SU-DHL-6 (cell line): ENCODE data around the gene CARD19.

Experiments used
- H2AFZ ChIP-seq: fragments of 200-600 bp; sonication (generic); 2 replicates; pipeline ENCODE4 v1.6.1; 2014; ENCODE audit warnings: low read depth, mild to moderate bottlenecking, moderate library complexity, mixed read lengths, antibody characterized with exemption, low read length; ENCODE audit not compliant: severe bottlenecking
- H3F3A ChIP-seq: fragments of 200-600 bp; shearing (Covaris generic); 2 replicates; pipeline ENCODE4 v1.6.0; 2016; ENCODE audit warnings: antibody characterized with exemption, mild to moderate bottlenecking; ENCODE audit not compliant: insufficient read depth
- H3K27ac ChIP-seq: fragments of 200-600 bp; sonication (generic); 2 replicates; pipeline ENCODE4 v1.5.1; 2016; ENCODE audit warnings: low read depth, mild to moderate bottlenecking, low read length, moderate library complexity, mixed read lengths
- H3K27me3 ChIP-seq: fragments of 200-600 bp; sonication (generic), shearing (Covaris generic); 2 replicates; pipeline ENCODE4 v1.6.0; 2014; ENCODE audit warnings: mild to moderate bottlenecking, low read length
- H3K36me3 ChIP-seq: fragments of 200-600 bp; sonication (generic); 2 replicates; pipeline ENCODE4 v1.6.1; 2014; ENCODE audit warnings: mild to moderate bottlenecking, low read length, mixed read lengths
- H3K4me2 ChIP-seq: fragments of 300-600, 200-600 bp; shearing (Covaris generic), sonication (generic); 2 replicates; pipeline ENCODE4 v1.6.0; 2014; ENCODE audit warnings: low read length, low read depth, mild to moderate bottlenecking; ENCODE audit not compliant: poor library complexity, severe bottlenecking
- H3K4me3 ChIP-seq: fragments of 200-600 bp; sonication (generic); 2 replicates; pipeline ENCODE4 v1.5.1; 2014; ENCODE audit warnings: antibody characterized with exemption, low read length, mild to moderate bottlenecking, mixed read lengths; ENCODE audit not compliant: insufficient read depth, poor library complexity, severe bottlenecking
- H3K79me2 ChIP-seq: fragments of 200-600 bp; sonication (generic); 2 replicates; pipeline ENCODE4 v1.6.1; 2014; ENCODE audit warnings: mild to moderate bottlenecking, low read length, moderate library complexity; ENCODE audit not compliant: insufficient read depth
- H3K9ac ChIP-seq: fragments of 200-600 bp; sonication (generic); 2 replicates; pipeline ENCODE4 v1.7.0; 2014; ENCODE audit warnings: mild to moderate bottlenecking, low read length
- H3K9me2 ChIP-seq: fragments of 200-600 bp; sonication (generic); replicated peaks from 2 replicates; pipeline ENCODE4 v1.6.1; 2014; ENCODE audit warnings: low read length; ENCODE audit not compliant: insufficient read depth
- H3K9me3 ChIP-seq: fragments of 200-600 bp; sonication (generic); 2 replicates; pipeline ENCODE4 v1.6.1; 2014; ENCODE audit warnings: low read length, mixed read lengths; ENCODE audit not compliant: insufficient read depth
- H4K20me1 ChIP-seq: fragments of 200-600 bp; sonication (generic); 2 replicates; pipeline ENCODE4 v1.6.1; 2014; ENCODE audit warnings: low read depth, mild to moderate bottlenecking, antibody characterized with exemption, low read length, moderate library complexity, mixed read lengths
- EZH2phosphoT487 ChIP-seq: fragments of 200-600 bp; sonication (generic), shearing (Covaris generic); conservative IDR thresholded peaks from 2 replicates; pipeline ENCODE4 v1.6.1; 2018; ENCODE audit warnings: mild to moderate bottlenecking, antibody characterized with exemption, low read length, moderate library complexity, mixed read lengths
- TF ChIP-seq, protein P1 (sequence below): fragments of 200-600 bp; sonication (generic); IDR thresholded peaks from one replicate; pipeline ENCODE4 v1.5.1; 2017; ENCODE audit warnings: antibody characterized with exemption, mild to moderate bottlenecking, low read length, moderate library complexity; ENCODE audit not compliant: insufficient read depth, poor library complexity, severe bottlenecking

Gene CARD19

DNA sequence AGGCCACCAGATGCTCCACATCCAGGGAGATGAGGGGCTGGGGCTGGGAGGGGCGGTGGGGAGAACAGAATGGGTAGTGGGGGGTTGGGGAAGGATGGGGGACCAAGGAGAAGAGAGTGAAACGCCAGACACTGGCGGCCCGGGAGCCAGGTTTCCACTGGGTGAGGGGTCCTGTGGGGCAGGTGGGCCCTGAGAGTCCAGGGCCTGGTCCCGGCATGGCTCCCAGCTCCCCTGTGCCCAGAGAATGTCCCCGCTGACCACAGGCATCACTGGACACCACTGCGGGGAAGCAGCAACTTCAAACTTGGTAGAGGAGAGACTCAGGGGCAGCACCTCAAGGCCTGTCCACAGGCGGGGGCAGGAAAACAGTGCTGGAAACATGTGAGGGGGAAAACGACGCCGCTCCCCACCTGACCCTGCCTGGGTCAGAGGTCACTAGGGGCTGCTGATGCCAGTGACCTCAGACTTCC lies 24.9 kb downstream of the CARD19 start:
- no peaks in the 10 kb centered on the region for H3K36me3 ChIP-seq
- no peak overlapping the region for H3K27ac ChIP-seq
- no peaks in the 10 kb centered on the region for H3K27me3 ChIP-seq
- H3K9me2 ChIP-seq: no peaks in the 10 kb centered on the region
- no peak overlapping the region for H3K9ac ChIP-seq
- H3F3A ChIP-seq: no peaks in the 10 kb centered on the region
- no peak overlapping the region for H3K4me2 ChIP-seq
- no peaks in the 10 kb centered on the region for H3K9me3 ChIP-seq
- no peak overlapping the region for H2AFZ ChIP-seq
- H3K4me3 ChIP-seq: no peak overlapping the region
- no peaks in the 10 kb centered on the region for H3K79me2 ChIP-seq
- TF ChIP-seq EZH2phosphoT487: no peak
- TF ChIP-seq, protein P1, sequence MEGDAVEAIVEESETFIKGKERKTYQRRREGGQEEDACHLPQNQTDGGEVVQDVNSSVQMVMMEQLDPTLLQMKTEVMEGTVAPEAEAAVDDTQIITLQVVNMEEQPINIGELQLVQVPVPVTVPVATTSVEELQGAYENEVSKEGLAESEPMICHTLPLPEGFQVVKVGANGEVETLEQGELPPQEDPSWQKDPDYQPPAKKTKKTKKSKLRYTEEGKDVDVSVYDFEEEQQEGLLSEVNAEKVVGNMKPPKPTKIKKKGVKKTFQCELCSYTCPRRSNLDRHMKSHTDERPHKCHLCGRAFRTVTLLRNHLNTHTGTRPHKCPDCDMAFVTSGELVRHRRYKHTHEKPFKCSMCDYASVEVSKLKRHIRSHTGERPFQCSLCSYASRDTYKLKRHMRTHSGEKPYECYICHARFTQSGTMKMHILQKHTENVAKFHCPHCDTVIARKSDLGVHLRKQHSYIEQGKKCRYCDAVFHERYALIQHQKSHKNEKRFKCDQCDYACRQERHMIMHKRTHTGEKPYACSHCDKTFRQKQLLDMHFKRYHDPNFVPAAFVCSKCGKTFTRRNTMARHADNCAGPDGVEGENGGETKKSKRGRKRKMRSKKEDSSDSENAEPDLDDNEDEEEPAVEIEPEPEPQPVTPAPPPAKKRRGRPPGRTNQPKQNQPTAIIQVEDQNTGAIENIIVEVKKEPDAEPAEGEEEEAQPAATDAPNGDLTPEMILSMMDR: no peak
- H4K20me1 ChIP-seq: no peaks in the 10 kb centered on the region

DNA sequence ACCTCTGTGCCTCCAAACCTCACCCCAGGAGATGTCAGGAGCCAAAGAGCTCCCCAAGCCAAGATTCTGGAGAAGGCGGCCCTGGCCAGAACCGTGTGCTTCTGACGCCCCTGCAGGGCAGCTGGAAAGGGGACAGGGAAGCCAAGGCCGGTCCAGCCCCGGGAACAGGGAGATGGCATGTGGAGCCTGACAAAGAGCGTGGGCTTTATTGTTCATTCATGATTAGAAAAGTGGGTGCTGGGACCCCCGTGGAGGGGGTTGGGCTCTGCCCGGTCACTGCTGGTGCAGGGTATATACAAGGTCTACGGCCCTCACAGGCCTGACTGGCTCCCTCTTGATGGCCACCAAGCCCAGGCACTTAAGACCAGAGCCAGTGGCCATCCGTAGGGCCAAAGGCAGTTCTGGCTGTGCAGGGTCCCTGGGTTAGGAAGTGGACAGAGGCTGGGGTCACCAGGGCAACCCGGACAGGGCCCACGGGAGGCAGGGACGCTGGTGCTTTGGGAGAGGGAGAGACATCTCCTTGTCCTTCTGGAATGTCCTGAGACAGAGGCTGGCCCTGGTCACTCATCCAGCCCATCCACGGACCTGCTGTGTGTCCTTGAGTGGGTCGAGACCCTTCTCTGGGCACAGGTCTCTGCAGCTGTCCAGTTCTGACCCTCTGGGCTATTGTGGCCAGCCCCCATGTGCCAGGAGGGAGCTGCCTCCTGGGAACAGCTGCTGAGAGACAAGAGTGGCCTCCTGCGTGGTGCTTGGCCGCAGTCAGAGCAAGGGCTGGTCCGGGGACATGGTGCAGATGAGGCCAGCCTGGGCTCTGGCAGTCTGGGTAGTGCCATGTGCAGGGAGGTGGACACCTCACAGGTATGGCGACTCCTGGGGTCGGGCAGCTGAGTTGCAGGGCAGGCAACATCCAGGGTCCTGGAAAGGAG lies 25.6 kb downstream of the CARD19 start:
- H3K4me2 ChIP-seq: no peak overlapping the region
- H3K4me3 ChIP-seq: no peak overlapping the region

DNA sequence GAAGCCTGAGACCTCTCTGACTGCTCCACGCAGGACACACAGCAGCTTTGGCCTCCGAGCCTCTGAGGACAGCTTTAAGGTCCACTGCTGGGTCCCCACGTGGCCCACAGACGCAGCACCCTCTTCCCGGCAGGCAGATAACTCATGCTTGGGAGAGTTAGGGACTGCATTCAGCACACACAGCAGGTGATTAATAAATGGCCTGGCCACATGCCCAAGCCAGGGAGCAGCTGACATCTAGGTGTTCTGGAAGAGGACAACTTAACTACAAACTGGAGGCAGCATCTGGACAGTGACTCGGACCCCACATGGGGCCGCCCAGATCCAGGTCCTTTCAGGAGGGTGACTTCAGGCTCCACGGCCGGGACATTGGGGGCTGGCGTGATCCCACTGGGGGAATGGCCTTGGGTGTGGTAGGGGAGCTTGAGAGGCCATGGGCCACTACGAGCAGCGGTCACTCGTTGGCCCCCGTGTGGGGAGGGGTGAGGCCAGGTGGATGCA lies 26.8 kb downstream of the CARD19 start:
- Histone ChIP-seq H3K4me3 (no peak overlapping the region), H3K27ac (no peak overlapping the region), H3K9me2 (no peaks in the 10 kb centered on the region), H4K20me1 (no peaks in the 10 kb centered on the region), H3K79me2 (no peaks in the 10 kb centered on the region), H3K9me3 (no peaks in the 10 kb centered on the region), H3K36me3 (no peaks in the 10 kb centered on the region), H3K4me2 (no peak overlapping the region), H3K9ac (no peak overlapping the region), H2AFZ (no peak overlapping the region), H3K27me3 (no peaks in the 10 kb centered on the region), H3F3A (no peaks in the 10 kb centered on the region)
- TF ChIP-seq EZH2phosphoT487: no peak
- TF ChIP-seq, protein P1: no peak

More for the DNA sequence above, 25.6 kb downstream of the CARD19 start:
- no peaks in the 10 kb centered on the region for H4K20me1 ChIP-seq
- no peaks in the 10 kb centered on the region for H3F3A ChIP-seq
- H2AFZ ChIP-seq: no peak overlapping the region
- H3K9me3 ChIP-seq: no peaks in the 10 kb centered on the region
- no peak overlapping the region for H3K9ac ChIP-seq
- H3K79me2 ChIP-seq: no peaks in the 10 kb centered on the region
- no peak overlapping the region for H3K27ac ChIP-seq
- H3K27me3 ChIP-seq: no peaks in the 10 kb centered on the region
- H3K36me3 ChIP-seq: no peaks in the 10 kb centered on the region
- H3K9me2 ChIP-seq: no peaks in the 10 kb centered on the region
- TF ChIP-seq, protein P1: no peak
- no peak for TF ChIP-seq EZH2phosphoT487
